Loucy (cell line): ENCODE measurements around the gene CEP83.

ENCODE experiments used
- H2AFZ ChIP-seq: fragments of 200-600 bp; sonication (generic); 2 replicates; pipeline ENCODE4 v1.6.0; 2016; ENCODE audit warnings: antibody characterized with exemption, mild to moderate bottlenecking, low read length, moderate library complexity
- H3F3A ChIP-seq: fragments of 200-600 bp; 2 replicates; pipeline ENCODE4 v1.6.0; 2016; ENCODE audit warnings: antibody characterized with exemption, low read depth, mild to moderate bottlenecking
- H3K27me3 ChIP-seq: fragments of 200-600 bp; sonication (generic); 2 replicates; pipeline ENCODE4 v1.6.1; 2014; ENCODE audit warnings: low read length, mild to moderate bottlenecking; ENCODE audit not compliant: insufficient read depth, poor library complexity, severe bottlenecking
- H3K36me3 ChIP-seq: fragments of 200-600 bp; sonication (generic); 2 replicates; pipeline ENCODE4 v1.6.1; 2016; ENCODE audit warnings: low read length; ENCODE audit not compliant: insufficient read depth
- H3K4me1 ChIP-seq: fragments of 200-600 bp; sonication (generic); 2 replicates; pipeline ENCODE4 v1.5.1; 2014; ENCODE audit warnings: low read length, mild to moderate bottlenecking; ENCODE audit not compliant: insufficient read depth, poor library complexity, severe bottlenecking
- H3K4me2 ChIP-seq: fragments of 200-600 bp; sonication (generic); 2 replicates; pipeline ENCODE4 v1.6.0; 2014; ENCODE audit warnings: antibody characterized with exemption, low read length, low read depth, mild to moderate bottlenecking; ENCODE audit not compliant: poor library complexity, severe bottlenecking
- H3K4me3 ChIP-seq: fragments of 200-600 bp; sonication (generic); 2 replicates; pipeline ENCODE4 v1.5.1; 2014; ENCODE audit warnings: low read length, mild to moderate bottlenecking, mixed read lengths; ENCODE audit not compliant: poor library complexity, severe bottlenecking
- H3K79me2 ChIP-seq: fragments of 200-600 bp; sonication (generic); 2 replicates; pipeline ENCODE4 v1.6.1; 2014; ENCODE audit warnings: low read length; ENCODE audit not compliant: insufficient read depth
- H3K9ac ChIP-seq: fragments of 200-600 bp; sonication (generic); 2 replicates; pipeline ENCODE4 v1.6.0; 2014; ENCODE audit warnings: mild to moderate bottlenecking, low read depth, low read length, moderate library complexity; ENCODE audit not compliant: poor library complexity, severe bottlenecking
- H3K9me2 ChIP-seq: fragments of 200-600 bp; sonication (generic); replicated peaks from 2 replicates; pipeline ENCODE4 v1.6.1; 2016; ENCODE audit warnings: low read depth, low read length, mixed read lengths
- H3K9me3 ChIP-seq: fragments of 200-600 bp; sonication (generic); 2 replicates; pipeline ENCODE4 v1.6.1; 2014; ENCODE audit warnings: mild to moderate bottlenecking, antibody characterized with exemption, low read length, low read depth; ENCODE audit not compliant: insufficient read depth
- H4K20me1 ChIP-seq: fragments of 200-600 bp; sonication (generic); 2 replicates; pipeline ENCODE4 v1.6.0; 2014; ENCODE audit warnings: antibody characterized with exemption, low read length, mild to moderate bottlenecking; ENCODE audit not compliant: insufficient read depth, poor library complexity, severe bottlenecking
- CTCF ChIP-seq: fragments of 200-600 bp; sonication (generic); conservative IDR thresholded peaks from 2 replicates; pipeline ENCODE4 v1.5.1; 2014; ENCODE audit warnings: mild to moderate bottlenecking, antibody characterized with exemption, low read length
- EZH2phosphoT487 ChIP-seq: fragments of 200-600 bp; IDR thresholded peaks from 2 replicates; pipeline ENCODE4 v1.6.1; 2018; ENCODE audit warnings: antibody characterized with exemption, mild to moderate bottlenecking, moderate library complexity, borderline replicate concordance

Gene CEP83

GRCh38 chr12:94469522-94469921 is 9.9 kb upstream of the CEP83 start:
- Histone ChIP-seq H3K9ac (no peak overlapping the region), H3K36me3 (no peaks in the 10 kb centered on the region), H3K4me1 (no peaks in the 10 kb centered on the region), H3K9me2 (no peaks in the 10 kb centered on the region), H3K9me3 (no peaks in the 10 kb centered on the region), H3K4me3 (no peak overlapping the region), H3K79me2 (no peaks in the 10 kb centered on the region), H4K20me1 (no peaks in the 10 kb centered on the region), H3F3A (no peaks in the 10 kb centered on the region), H2AFZ (no peak overlapping the region), H3K27me3 (no peaks in the 10 kb centered on the region), H3K4me2 (no peak overlapping the region)
- no peak for TF ChIP-seq CTCF
- TF ChIP-seq EZH2phosphoT487, result no peak

- H2AFZ ChIP-seq, result peak overlapping the region; percentile 95
- H3K27me3 ChIP-seq, result no peaks in the 10 kb centered on the region
- H4K20me1 ChIP-seq, result no peaks in the 10 kb centered on the region
- peak overlapping the region; percentile 98 for H3K9ac ChIP-seq
- TF ChIP-seq EZH2phosphoT487, result no peak
- no peak for TF ChIP-seq CTCF
- peaks cover 40% of the 10 kb centered on the region for H3K4me1 ChIP-seq
- H3K79me2 ChIP-seq, result peaks cover 50% of the 10 kb centered on the region
- no peaks in the 10 kb centered on the region for H3K9me3 ChIP-seq
- H3F3A ChIP-seq, result no peaks in the 10 kb centered on the region
- H3K4me3 ChIP-seq, result peak overlapping the region; percentile 99
- H3K4me2 ChIP-seq, result peak overlapping the region; percentile 84
- H3K36me3 ChIP-seq, result no peaks in the 10 kb centered on the region
- no peaks in the 10 kb centered on the region for H3K9me2 ChIP-seq
Observed at GRCh38 chr12:94460616-94460959, 921 bp upstream of the CEP83 start.

- H3K36me3 ChIP-seq, result no peaks in the 10 kb centered on the region
- H3K4me1 ChIP-seq, result peaks cover 47% of the 10 kb centered on the region
- peak overlapping the region; percentile 95 for H2AFZ ChIP-seq
- TF ChIP-seq EZH2phosphoT487 (no peak), CTCF (no peak)
- H3K4me3 ChIP-seq, result peak overlapping the region; percentile 99
- H3K9me2 ChIP-seq, result no peaks in the 10 kb centered on the region
- H3K4me2 ChIP-seq, result peak overlapping the region; percentile 92
- no peaks in the 10 kb centered on the region for H3K9me3 ChIP-seq
- H3K9ac ChIP-seq, result peak overlapping the region; percentile 98
- H3K27me3 ChIP-seq, result no peaks in the 10 kb centered on the region
- no peaks in the 10 kb centered on the region for H4K20me1 ChIP-seq
- no peaks in the 10 kb centered on the region for H3F3A ChIP-seq
- H3K79me2 ChIP-seq, result peaks cover 58% of the 10 kb centered on the region
Observed at GRCh38 chr12:94458877-94459727, 565 bp downstream of the CEP83 start.
